ENCODE measurements around the gene MAP6D1.

The MAP6D1 gene

DNA sequence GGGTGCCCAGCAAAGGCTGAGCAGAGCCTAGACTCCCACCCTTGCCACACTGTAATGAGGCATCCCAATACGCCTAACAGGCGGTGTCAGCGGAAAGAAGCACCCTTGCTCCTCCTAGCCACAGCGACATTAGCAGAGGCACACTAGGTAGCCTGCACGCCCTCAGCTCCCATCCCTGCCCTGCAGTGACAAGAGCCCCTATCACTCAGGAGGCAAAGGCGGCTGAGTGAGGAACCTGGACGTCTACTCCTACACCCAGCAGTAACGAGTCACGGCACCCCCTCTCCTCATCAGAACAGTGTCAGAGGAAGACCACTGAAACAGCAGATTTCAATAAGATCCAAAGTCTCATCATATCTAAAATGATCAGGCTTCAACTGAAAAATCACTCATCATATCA, 12.0 kb upstream of the MAP6D1 start:
- no peak overlapping the region for H3K4me3 ChIP-seq (ENCODE audit: low read depth, low read length)
- no peak for DNase-seq (ENCODE audit: low read depth)
- TF ChIP-seq, protein P1, sequence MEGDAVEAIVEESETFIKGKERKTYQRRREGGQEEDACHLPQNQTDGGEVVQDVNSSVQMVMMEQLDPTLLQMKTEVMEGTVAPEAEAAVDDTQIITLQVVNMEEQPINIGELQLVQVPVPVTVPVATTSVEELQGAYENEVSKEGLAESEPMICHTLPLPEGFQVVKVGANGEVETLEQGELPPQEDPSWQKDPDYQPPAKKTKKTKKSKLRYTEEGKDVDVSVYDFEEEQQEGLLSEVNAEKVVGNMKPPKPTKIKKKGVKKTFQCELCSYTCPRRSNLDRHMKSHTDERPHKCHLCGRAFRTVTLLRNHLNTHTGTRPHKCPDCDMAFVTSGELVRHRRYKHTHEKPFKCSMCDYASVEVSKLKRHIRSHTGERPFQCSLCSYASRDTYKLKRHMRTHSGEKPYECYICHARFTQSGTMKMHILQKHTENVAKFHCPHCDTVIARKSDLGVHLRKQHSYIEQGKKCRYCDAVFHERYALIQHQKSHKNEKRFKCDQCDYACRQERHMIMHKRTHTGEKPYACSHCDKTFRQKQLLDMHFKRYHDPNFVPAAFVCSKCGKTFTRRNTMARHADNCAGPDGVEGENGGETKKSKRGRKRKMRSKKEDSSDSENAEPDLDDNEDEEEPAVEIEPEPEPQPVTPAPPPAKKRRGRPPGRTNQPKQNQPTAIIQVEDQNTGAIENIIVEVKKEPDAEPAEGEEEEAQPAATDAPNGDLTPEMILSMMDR (IDR thresholded peaks at IDR 0.05; ENCODE audit: low read depth, low read length, missing control alignments) = no peak

DNA sequence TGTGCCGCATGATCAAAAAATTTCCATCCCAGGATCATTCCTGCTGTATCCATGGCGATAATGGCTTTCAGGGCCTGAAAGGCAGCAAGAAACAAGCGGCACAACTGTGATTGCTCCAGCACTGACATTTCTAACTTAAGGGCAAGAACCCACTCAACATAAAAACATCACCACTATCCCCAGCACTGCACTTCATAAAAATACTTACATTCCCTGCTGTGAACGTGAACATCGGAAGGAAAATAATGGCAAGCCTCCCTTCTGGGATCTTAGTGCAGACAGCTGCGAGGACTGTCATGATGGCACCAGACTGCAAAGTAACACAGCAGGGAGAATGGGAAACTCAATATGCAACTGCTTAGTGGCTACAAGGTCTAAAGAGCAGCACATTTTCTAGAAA, 8.1 kb upstream of the MAP6D1 start:
- H3K4me3 ChIP-seq (ENCODE audit: low read depth, low read length) = no peak overlapping the region
- TF ChIP-seq, protein P1 (IDR thresholded peaks at IDR 0.05; ENCODE audit: low read depth, low read length, missing control alignments) = no peak
- no peak for DNase-seq (ENCODE audit: low read depth)

DNA sequence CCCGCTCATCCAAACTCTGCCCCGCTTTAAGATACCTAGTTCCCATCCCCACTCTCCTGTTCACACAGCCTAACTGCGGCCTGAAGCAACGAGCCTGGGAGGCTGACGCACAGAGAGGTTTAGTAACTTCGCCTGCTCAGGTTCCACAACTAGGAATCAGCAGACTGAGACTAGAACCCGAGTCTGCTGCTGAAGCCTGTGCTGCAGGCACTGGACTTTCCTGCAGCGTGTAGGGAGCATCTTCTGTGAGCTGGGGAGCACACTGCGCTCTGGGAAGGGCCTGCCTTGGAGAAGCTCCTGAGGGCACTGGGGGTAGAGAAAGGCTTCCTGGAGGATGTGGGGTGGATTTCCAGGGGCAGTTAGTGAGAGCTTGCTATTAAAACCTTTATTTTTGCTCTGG, 4.8 kb upstream of the MAP6D1 start:
- TF ChIP-seq, protein P1 (IDR thresholded peaks at IDR 0.05; ENCODE audit: low read depth, low read length, missing control alignments) = no peak
- no peak overlapping the region for H3K4me3 ChIP-seq (ENCODE audit: low read depth, low read length)
- DNase-seq (ENCODE audit: low read depth) = no peak

DNA sequence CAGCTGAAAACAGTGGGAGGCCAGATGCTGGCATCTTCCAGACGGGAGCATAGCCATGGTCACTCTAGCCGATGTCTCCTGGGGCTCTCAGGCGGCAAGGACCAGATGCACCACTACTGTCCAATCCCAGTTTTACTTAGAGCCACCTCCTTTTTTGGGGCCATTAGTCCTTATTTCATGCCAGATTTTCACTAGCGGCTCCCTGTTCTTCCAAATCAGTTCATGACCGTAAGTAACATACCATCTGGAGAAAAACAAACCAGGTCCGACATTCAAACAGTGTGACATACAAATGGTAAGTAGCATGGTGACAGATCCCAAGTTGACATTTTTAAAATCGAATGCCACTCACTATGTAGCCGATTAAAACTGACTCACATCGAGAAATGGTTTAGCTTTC, 4.1 kb upstream of the MAP6D1 start:
- no peak for DNase-seq (ENCODE audit: low read depth)
- TF ChIP-seq, protein P1 (IDR thresholded peaks at IDR 0.05; ENCODE audit: low read depth, low read length, missing control alignments) = no peak
- no peak overlapping the region for H3K4me3 ChIP-seq (ENCODE audit: low read depth, low read length)

DNA sequence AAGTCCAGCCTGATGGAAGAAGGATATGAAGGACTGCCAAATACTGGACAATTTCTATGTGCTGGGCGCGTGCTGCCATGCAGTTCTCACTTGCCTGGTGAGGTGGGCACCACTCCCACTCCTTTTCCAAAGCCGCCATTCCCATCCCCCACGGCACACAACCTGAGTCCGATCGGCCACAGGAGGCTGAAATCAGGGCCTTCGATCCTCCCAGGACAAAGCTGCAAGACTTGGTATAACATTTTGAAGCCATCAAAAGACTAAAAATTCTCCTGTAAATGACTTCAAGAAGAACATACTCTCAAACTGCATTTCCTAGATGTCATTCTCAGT, 3.1 kb upstream of the MAP6D1 start:
- no peak for DNase-seq (ENCODE audit: low read depth)
- no peak overlapping the region for H3K4me3 ChIP-seq (ENCODE audit: low read depth, low read length)
- TF ChIP-seq, protein P1 (IDR thresholded peaks at IDR 0.05; ENCODE audit: low read depth, low read length, missing control alignments) = no peak

DNA sequence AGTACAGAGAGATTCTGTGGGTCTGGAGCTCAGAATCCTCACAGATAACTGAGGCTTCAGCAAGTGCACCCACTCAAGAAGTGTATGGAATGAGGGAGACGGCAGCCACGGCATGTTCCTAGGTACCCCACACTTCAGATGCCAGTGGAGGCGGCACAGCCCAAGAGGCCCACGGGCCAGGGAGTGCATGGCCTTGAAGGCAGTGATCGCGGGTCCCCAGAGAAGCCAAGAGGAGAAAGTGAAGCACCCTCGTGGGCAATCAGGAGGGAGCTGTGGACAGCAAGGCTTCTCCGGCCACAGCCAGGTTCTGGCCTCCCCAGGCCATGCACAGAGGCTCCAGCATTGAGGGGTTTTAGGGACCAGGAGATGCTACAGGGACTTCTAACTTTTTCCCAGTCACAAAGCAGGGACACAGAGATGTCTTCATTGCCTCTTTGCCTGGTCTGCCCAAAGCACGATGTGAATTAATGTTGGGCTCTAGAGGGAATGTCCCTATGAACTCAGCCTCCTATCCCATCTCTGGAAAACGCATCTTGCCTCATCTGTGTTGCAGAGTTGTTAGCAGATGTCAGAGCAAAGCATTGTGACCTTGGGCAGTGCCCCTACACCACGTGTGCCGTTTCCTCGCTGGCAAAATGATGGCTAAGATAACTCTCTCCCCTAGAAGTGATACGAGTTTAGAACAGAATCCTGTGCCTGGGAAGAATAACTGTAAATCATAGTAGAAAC, 2.6 kb upstream of the MAP6D1 start:
- TF ChIP-seq, protein P1 (IDR thresholded peaks at IDR 0.05; ENCODE audit: low read depth, low read length, missing control alignments) = no peak
- H3K4me3 ChIP-seq (ENCODE audit: low read depth, low read length) = no peak overlapping the region
- no peak for DNase-seq (ENCODE audit: low read depth)

All from GM12864 (cell line).